H9 (cell line): ENCODE measurements around the gene PLXNA4. TPM values are rescaled to one million over a fixed set of nuclear protein-coding genes. Genes with fewer than 3 reads are reported as not detected.

Source experiments
- DNase-seq: peaks from one replicate; pipeline ENCODE4 v3.0.0-alpha.2; 2017
- H2AFZ ChIP-seq: one replicate; pipeline ENCODE4 v1.6.1; 2013; ENCODE audit warnings: mild to moderate bottlenecking, low read length, control low read depth, moderate library complexity
- H2AK5ac ChIP-seq: 2 replicates; pipeline ENCODE4 v1.6.1; 2013; ENCODE audit warnings: low read length, control low read depth, mixed read lengths; ENCODE audit not compliant: insufficient read length
- H2BK120ac ChIP-seq: one replicate; pipeline ENCODE4 v1.6.1; 2013; ENCODE audit warnings: low read depth, mild to moderate bottlenecking, low read length, control low read depth, inconsistent platforms; ENCODE audit not compliant: poor library complexity, severe bottlenecking
- H2BK12ac ChIP-seq: 2 replicates; pipeline ENCODE4 v1.6.1; 2013; ENCODE audit warnings: low read length, control low read depth, mixed read lengths, low read depth; ENCODE audit not compliant: insufficient read length
- H2BK15ac ChIP-seq: 2 replicates; pipeline ENCODE4 v1.6.1; 2013; ENCODE audit warnings: low read depth, low read length, control low read depth
- H2BK20ac ChIP-seq: one replicate; pipeline ENCODE4 v1.6.1; 2013; ENCODE audit warnings: low read depth, mild to moderate bottlenecking, low read length, control low read depth, inconsistent platforms; ENCODE audit not compliant: poor library complexity, severe bottlenecking
- H2BK5ac ChIP-seq: 2 replicates; pipeline ENCODE4 v1.6.1; 2013; ENCODE audit warnings: low read length, control low read depth, mixed read lengths; ENCODE audit not compliant: insufficient read length
- H3K14ac ChIP-seq: 2 replicates; pipeline ENCODE4 v1.6.1; 2013; ENCODE audit warnings: low read length, control low read depth; ENCODE audit not compliant: insufficient read depth
- H3K18ac ChIP-seq: 2 replicates; pipeline ENCODE4 v1.6.1; 2013; ENCODE audit warnings: low read depth, mild to moderate bottlenecking, mixed read lengths, low read length, control low read depth; ENCODE audit not compliant: insufficient read length
- H3K23ac ChIP-seq: 2 replicates; pipeline ENCODE4 v1.6.1; 2013; ENCODE audit warnings: low read length, control low read depth, mixed read lengths, low read depth; ENCODE audit not compliant: insufficient read length
- H3K23me2 ChIP-seq: 2 replicates; pipeline ENCODE4 v1.6.1; 2013; ENCODE audit warnings: low read depth, mild to moderate bottlenecking, mixed read lengths, low read length, control low read depth; ENCODE audit not compliant: insufficient read length, poor library complexity, severe bottlenecking
- H3K27ac ChIP-seq: 2 replicates; pipeline ENCODE4 v1.5.1; 2013; ENCODE audit warnings: low read length, control low read depth, mixed read lengths, low read depth; ENCODE audit not compliant: insufficient read length
- H3K27me3 ChIP-seq: 2 replicates; pipeline ENCODE4 v1.6.1; 2013; ENCODE audit warnings: low read length, control low read depth, inconsistent platforms; ENCODE audit not compliant: insufficient read depth
- H3K4ac ChIP-seq: 2 replicates; pipeline ENCODE4 v1.6.1; 2013; ENCODE audit warnings: low read depth, mild to moderate bottlenecking, control low read depth, inconsistent platforms, low read length, moderate library complexity
- H3K4me1 ChIP-seq: 2 replicates; pipeline ENCODE4 v1.6.1; 2013; ENCODE audit warnings: low read length, control low read depth, inconsistent platforms; ENCODE audit not compliant: insufficient read depth
- H3K4me2 ChIP-seq: 2 replicates; pipeline ENCODE4 v1.6.1; 2013; ENCODE audit warnings: low read length, control low read depth, mixed read lengths; ENCODE audit not compliant: insufficient read length, insufficient read depth
- H3K56ac ChIP-seq: 2 replicates; pipeline ENCODE4 v1.6.1; 2013; ENCODE audit warnings: low read depth, mild to moderate bottlenecking, mixed read lengths, low read length, control low read depth; ENCODE audit not compliant: insufficient read length
- H3K79me1 ChIP-seq: 2 replicates; pipeline ENCODE4 v1.6.1; 2013; ENCODE audit warnings: low read depth, mild to moderate bottlenecking, moderate library complexity, low read length, control low read depth, inconsistent platforms; ENCODE audit not compliant: insufficient read depth, poor library complexity, severe bottlenecking
- H3K79me2 ChIP-seq: 2 replicates; pipeline ENCODE4 v1.6.1; 2013; ENCODE audit warnings: low read length, control low read depth, inconsistent platforms; ENCODE audit not compliant: insufficient read depth
- H3K9ac ChIP-seq: 2 replicates; pipeline ENCODE4 v1.6.1; 2013; ENCODE audit warnings: low read length, control low read depth, mixed read lengths; ENCODE audit not compliant: insufficient read length; ENCODE audit errors: extremely low read depth
- H3K9me3 ChIP-seq: one replicate; pipeline ENCODE4 v1.6.1; 2013; ENCODE audit warnings: low read depth, low read length, inconsistent platforms; ENCODE audit not compliant: control insufficient read depth
- H3T11ph ChIP-seq: one replicate; pipeline ENCODE4 v1.6.1; 2013; ENCODE audit warnings: mild to moderate bottlenecking, low read length, control low read depth, inconsistent platforms
- H4K20me1 ChIP-seq: one replicate; pipeline ENCODE4 v1.6.1; 2013; ENCODE audit not compliant: control insufficient read depth, insufficient read length, insufficient read depth
- H4K5ac ChIP-seq: 2 replicates; pipeline ENCODE4 v1.6.1; 2013; ENCODE audit warnings: low read depth, mild to moderate bottlenecking, mixed read lengths, low read length, control low read depth; ENCODE audit not compliant: insufficient read length
- H4K8ac ChIP-seq: replicated peaks from 2 replicates; pipeline ENCODE4 v1.6.1; 2013; ENCODE audit warnings: low read length, control low read depth, mixed read lengths, low read depth; ENCODE audit not compliant: insufficient read length
- H4K91ac ChIP-seq: 2 replicates; pipeline ENCODE4 v1.6.1; 2013; ENCODE audit warnings: low read depth, mild to moderate bottlenecking, moderate library complexity, mixed read lengths, low read length, control low read depth; ENCODE audit not compliant: insufficient read length
- H3K27ac Mint-ChIP-seq, 3 experiments: 2 replicates in 2 of 3; 3 replicates in 1 of 3; pipeline ENCODE4 v1.8.0; 2020 to 2021; ENCODE audit warnings: mixed read lengths in 3 of 3, mild to moderate bottlenecking in 1 of 3, moderate library complexity in 1 of 3
- H3K27me3 Mint-ChIP-seq: 2 replicates; pipeline ENCODE4 v1.8.0; 2021; ENCODE audit warnings: low read depth, mild to moderate bottlenecking, moderate library complexity, mixed read lengths
- H3K36me3 Mint-ChIP-seq, 3 experiments: 2 replicates in 2 of 3; 3 replicates in 1 of 3; pipeline ENCODE4 v1.8.0; 2020 to 2021; ENCODE audit warnings: low read depth in 3 of 3, mixed read lengths in 3 of 3; ENCODE audit not compliant: insufficient read depth in 1 of 3
- H3K4me1 Mint-ChIP-seq, 2 experiments: 2 replicates each; pipeline ENCODE4 v1.8.0; 2020; ENCODE audit warnings: mixed read lengths in 2 of 2
- H3K4me3 Mint-ChIP-seq, 2 experiments: 2 replicates in 1 of 2; 3 replicates in 1 of 2; pipeline ENCODE4 v1.8.0; 2020 to 2021; ENCODE audit warnings: mild to moderate bottlenecking in 2 of 2, mixed read lengths in 2 of 2, moderate library complexity in 1 of 2
- H3K9me3 Mint-ChIP-seq, 2 experiments: 2 replicates in 1 of 2; 3 replicates in 1 of 2; pipeline ENCODE4 v1.8.0; 2020; ENCODE audit warnings: mild to moderate bottlenecking in 2 of 2, mixed read lengths in 2 of 2, moderate library complexity in 1 of 2
- WGBS: extraction: QIAGEN DNeasy Blood & Tissue Kit; methylation state at CpG from one replicate; pipeline ENCODE4 v1.1.7; 2013; ENCODE audit warnings: missing lambda C conversion rate, low lambda C conversion rate, mixed read lengths; ENCODE audit not compliant: insufficient read length; ENCODE audit errors: extremely low coverage; 5-methylcytosine and 5-hydroxymethylcytosine counted together
- total RNA-seq: library from RNA; stranded (reverse); gene quantifications from 2 replicates; pipeline ENCODE4 v1.2.1, GENCODE V29; 2021
- TF ChIP-seq, protein P1 (sequence below): fragments of 200-600 bp; sonication (generic); conservative IDR thresholded peaks from 3 replicates; pipeline ENCODE4 v1.8.0; 2021; ENCODE audit warnings: antibody characterized with exemption, mild to moderate bottlenecking

The PLXNA4 gene
- total RNA-seq, 1 experiment from 2014 or later: 0.35 TPM

DNA sequence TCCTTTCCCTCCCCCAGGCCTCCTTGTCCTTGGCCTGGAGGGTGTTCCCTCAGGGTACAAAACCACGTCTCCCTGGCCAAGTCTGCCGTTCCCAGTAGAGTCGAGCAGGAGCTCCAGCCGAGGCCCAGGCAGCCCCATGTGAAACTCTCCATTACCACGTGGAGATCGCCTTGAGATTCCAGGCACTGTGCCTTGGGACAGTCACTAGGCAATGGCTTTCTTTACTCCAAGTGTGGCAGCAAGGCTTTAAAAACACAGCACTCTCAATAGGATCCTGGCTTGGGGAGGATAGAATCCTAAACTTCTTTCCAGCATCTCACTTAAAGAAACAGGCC, 57.5 kb downstream of the PLXNA4 start:
- H3K18ac ChIP-seq: no peak overlapping the region
- H3K27ac ChIP-seq: no peak overlapping the region
- TF ChIP-seq, protein P1, sequence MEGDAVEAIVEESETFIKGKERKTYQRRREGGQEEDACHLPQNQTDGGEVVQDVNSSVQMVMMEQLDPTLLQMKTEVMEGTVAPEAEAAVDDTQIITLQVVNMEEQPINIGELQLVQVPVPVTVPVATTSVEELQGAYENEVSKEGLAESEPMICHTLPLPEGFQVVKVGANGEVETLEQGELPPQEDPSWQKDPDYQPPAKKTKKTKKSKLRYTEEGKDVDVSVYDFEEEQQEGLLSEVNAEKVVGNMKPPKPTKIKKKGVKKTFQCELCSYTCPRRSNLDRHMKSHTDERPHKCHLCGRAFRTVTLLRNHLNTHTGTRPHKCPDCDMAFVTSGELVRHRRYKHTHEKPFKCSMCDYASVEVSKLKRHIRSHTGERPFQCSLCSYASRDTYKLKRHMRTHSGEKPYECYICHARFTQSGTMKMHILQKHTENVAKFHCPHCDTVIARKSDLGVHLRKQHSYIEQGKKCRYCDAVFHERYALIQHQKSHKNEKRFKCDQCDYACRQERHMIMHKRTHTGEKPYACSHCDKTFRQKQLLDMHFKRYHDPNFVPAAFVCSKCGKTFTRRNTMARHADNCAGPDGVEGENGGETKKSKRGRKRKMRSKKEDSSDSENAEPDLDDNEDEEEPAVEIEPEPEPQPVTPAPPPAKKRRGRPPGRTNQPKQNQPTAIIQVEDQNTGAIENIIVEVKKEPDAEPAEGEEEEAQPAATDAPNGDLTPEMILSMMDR: no peak
- no peak overlapping the region for H4K5ac ChIP-seq
- no peak overlapping the region for H2AFZ ChIP-seq
- H2AK5ac ChIP-seq: no peak overlapping the region
- H2BK120ac ChIP-seq: no peak overlapping the region
- H3K79me1 ChIP-seq: no peaks in the 10 kb centered on the region
- no peak overlapping the region for H2BK5ac ChIP-seq
- Mint-ChIP-seq H3K4me1 (peaks cover 11 to 17% of the 10 kb centered on the region in 2 experiments), H3K36me3 (no peaks in the 10 kb centered on the region), H3K4me3 (no peak overlapping the region), H3K9me3 (no peaks in the 10 kb centered on the region), H3K27ac (no peak overlapping the region), H3K27me3 (peaks cover 7% of the 10 kb centered on the region; the same call in 1 of the 2 replicates)
- DNase-seq: no peak
- H2BK20ac ChIP-seq: no peak overlapping the region
- H3K23me2 ChIP-seq: no peaks in the 10 kb centered on the region
- H3K23ac ChIP-seq: no peak overlapping the region
- no peak overlapping the region for H3K4me2 ChIP-seq
- H3K9ac ChIP-seq: no peak overlapping the region
- no peak overlapping the region for H2BK15ac ChIP-seq
- H3K4ac ChIP-seq: no peak overlapping the region
- no peak overlapping the region for H2BK12ac ChIP-seq
- no peaks in the 10 kb centered on the region for H3K79me2 ChIP-seq
- no peak overlapping the region for H3T11ph ChIP-seq
- no CpG with 5 or more reads among the region's 6 CpGs for WGBS
- H4K8ac ChIP-seq: no peak overlapping the region
- no peak overlapping the region for H3K14ac ChIP-seq
- H3K56ac ChIP-seq: no peak overlapping the region
- H3K27me3 ChIP-seq: no peaks in the 10 kb centered on the region
- H3K9me3 ChIP-seq: no peaks in the 10 kb centered on the region
- H3K4me1 ChIP-seq: peaks cover 3% of the 10 kb centered on the region; the same call in 1 of the 2 replicates
- no peaks in the 10 kb centered on the region for H4K20me1 ChIP-seq
- no peak overlapping the region for H4K91ac ChIP-seq
